NOMO-1 (cell line): ENCODE data around the gene MFAP4.

ENCODE experiments used
- DNase-seq, 2 experiments: peaks; one replicate each; lab custom pipeline; 2025; ENCODE audit not compliant: unreplicated experiment in 2 of 2; lab: John Stamatoyannopoulos, UW

Gene MFAP4, protein sequence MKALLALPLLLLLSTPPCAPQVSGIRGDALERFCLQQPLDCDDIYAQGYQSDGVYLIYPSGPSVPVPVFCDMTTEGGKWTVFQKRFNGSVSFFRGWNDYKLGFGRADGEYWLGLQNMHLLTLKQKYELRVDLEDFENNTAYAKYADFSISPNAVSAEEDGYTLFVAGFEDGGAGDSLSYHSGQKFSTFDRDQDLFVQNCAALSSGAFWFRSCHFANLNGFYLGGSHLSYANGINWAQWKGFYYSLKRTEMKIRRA

DNA sequence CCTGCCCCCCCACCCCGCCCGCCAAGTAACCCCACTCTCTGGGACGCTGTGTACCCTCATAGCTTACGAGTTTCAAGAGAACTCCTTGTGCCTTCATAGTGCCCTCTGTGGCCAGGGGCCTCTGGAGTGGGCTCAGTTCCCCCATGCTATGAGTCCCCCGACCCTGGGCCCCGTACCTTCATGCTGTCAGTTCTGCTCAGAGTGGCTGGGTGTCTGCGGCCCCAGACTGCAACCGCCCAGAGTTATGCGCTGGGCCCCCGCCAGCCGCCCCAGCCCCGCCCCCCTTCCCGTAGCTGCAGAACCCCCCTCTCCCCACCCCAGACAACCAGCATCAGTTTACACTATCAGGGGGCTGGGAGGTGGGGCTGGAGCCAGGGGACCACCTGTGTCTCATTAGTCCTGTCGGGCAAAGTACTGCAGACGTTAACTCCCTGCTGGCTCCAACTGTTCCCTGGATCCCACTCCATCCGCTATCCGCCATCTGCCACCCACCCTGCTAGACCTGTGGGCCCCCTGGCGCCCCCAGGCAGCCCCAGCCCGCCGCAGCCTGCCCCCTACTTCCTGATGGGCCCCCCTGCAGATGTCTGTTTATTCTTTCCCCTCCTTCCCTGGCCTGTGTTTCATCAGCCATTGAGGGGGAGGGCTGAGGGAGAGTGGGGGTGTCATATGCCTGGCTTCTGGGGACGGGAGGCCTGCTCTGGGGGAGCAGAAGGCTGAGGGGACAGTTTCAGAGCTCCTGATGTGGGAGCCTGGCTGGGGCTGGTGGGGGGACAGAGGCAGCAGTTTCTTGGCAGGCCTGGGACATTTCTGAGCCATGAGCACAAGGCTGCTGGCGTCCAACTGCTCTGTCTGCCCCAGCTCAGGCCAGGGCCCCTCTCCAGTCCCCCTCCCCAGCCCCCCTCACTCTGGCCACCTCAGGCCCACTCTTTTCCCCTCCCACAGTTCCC is at the start of gene MFAP4:
TSS of gene MFAP4 (minus strand) at position 217 of the 947 bp plus-strand sequence. CDS start at position 182, 35 bp downstream.
- DNase-seq = peak in 1 of 2 experiments; percentile 51

DNA sequence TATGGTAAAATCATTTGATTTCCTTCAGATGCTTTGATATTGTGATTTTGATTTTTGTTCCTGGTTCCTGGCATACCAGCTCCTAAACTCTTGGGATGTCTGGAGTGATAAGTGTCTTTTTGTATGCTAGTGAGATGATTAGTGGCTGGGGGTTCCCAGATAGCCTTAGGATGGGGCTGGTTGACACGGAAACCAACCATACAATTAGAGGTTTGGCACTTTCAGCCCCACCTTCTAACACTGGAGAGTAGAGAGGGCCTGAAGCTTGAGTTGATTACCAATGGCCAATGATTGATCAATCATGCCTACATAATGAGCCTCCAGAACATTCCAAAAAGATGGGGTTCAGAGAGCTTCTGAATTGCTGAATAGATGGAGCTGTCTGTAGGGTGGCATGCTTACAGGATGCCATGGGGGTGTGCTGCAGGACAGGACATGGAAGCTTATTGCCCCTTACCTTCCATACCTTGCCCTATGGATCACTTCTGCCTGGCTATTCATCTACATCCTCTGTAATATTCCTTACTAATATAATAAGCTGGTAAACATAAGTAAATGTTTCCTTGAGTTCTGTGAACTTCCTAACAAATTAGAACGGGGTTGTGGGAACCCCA is 46.8 kb upstream of the MFAP4 start:
- DNase-seq = no peak

DNA sequence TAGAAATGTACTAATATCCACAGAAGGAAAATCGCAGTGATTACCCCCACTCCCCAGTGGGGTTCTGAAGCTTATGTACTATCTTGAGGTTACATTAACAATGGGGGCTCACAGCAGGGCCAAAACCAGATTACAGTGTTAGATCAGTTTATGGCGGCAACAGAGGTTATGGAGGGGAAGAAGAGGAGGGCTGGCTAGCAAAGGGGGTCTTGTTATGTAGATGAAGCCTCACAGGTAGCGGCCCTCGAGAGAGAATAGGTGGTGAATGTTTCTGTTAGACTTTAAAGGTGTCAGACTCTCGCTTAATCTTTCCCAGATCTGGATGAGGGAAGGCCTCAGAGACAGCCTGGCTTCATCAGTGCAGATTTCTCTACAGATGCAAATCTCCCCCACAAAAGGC is 46.3 kb upstream of the MFAP4 start:
- no peak for DNase-seq

DNA sequence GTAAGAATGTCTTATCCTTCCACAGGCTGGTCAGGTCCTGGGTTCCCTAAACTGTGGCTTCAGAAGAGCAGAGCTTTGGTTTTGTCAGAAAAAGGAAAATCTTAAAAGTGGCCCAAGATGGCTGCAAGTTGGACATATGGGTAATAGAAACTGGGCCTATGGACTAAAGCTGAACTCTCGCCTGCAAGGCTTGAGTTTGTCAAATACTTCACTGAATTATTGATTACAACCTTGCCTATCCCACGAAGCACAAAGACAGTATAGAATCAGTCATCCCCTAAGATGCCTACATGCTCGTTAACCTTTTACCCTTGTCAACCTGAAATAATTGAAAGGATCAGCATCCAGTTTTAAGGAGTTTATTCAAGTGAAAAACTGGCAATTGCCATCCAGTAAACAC is 44.7 kb upstream of the MFAP4 start:
- DNase-seq = no peak

DNA sequence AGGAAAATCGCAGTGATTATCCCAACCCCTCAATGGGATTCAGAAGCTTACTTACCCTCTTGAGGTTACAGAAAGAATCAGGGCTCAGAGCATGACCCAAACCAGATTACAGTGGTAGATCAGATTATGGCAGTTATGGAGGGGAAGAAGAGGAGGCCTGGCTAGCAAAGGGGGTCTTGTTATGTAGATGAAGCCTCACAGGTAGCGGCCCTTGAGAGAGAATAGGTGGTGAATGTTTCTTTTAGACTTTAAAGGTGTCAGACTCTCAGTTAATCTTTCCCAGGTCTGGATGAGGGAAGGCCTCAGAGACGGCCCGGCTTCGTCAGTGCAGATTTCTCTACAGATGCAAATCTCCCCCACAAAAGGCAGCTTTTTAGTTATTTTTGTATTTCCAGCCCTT is 39.6 kb upstream of the MFAP4 start:
- DNase-seq = no peak

DNA sequence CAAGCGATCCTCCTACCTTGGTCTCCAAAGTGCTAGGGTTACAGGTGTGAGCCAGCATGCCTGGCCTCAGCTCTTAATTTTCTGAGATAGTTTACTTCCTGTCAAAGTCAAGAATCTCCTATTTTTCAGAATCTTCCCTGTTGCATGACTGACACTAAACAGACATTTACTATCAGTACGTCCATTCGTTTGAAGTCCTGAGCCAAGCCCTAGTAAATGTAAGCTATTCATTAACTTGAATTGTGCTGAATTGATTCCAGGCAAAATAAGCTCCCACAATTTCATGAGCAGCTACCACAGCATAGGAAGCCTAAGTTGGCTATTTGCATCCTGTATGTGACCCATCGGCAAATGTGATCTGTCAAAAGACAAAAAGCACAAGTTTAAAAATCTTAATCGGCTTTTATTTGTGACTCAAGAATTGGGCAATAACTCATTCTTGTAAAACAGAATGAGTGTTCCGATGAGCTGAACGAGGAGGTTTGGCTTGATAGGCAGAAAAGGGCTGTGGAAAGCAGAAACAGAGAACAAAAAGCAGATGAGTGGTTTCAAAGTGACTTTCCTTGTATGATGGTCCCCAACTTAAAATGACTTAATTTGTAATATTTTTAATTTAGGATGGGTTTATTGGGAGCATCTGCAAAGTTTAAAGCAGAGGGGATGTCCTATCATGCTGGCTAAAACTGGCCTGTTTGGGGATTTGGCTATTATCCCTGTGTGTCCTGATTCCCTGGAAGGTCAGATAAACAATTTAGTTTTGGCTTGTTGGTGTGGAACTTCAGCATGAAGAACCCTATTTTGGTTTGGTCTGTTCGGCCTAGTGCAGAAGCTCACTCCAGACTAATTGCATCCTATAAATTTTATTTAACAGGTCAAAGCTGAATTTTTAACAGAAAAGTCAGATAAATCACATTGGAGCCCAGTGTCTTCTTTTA is 38.2 kb upstream of the MFAP4 start:
- no peak for DNase-seq

DNA sequence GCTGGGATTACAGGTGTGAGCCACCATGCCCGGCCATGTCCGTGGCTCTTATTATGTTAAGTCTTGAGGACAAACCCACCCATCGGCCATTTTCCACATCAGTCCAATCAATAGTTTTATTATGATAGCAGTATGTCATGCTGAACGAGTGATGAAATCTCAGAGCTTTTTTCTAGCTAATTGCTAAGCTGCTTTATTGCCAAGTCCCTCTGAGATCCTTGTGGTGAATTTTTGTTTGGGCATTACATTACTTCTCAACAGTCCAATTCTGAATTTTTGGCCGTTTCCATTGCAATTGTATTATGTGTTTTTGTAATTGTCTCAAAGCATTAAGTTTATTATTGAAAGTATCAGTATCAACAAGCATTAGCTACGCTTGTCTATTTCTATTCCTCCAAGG is 34.9 kb upstream of the MFAP4 start:
- DNase-seq = no peak

DNA sequence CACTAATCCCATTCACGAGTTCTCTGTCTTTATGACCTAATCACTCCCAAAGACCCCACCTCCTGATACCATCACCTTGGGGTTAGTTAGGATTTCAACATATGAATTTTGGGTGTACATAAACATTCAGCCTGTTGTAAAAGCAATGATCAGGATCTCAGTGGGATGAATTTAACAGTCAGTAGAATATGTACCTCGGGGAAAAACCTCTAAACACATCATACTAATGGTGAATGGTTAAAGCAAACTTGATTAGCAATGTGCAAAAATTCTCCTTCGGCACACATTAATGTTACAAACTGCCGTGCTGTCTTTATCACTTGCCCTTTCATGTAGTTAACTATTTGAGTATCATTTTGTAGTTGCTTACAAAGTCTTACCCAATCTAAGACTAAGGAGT is 34.2 kb upstream of the MFAP4 start:
- no peak for DNase-seq

DNA sequence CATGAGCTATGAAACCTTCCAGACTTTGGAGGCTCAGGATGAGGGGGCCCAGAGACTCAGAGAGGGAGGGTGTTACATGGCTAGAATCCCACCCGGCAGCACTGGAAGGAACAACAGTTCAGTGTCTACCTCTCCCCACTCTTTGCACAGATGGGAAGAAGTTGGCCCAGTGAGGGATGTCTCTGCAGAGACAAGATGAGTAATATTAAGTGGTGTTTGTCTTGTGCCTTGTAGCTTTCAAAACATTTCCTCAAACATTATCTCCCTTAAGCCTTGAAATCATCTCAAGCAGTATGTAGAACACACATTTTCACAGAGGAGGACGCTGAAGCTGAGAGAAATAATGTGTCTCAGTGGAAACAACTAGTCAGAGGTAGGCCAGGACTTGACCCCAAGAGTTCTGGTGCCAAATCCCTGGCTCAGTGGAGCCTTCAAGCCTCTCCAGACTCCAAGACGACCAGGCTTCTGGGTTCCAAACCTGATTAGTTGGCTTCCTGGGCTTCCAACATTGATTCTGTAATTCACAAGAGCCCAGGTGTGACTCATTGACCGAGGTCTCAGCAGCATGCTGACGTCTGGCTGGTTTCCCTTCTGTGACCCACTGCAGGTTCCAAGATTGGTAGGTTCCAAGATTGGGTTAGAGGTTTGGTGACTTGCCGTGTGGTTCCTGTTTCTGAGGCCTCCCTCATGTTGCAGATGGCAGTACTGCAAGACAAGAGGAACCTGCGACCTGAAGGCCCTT is 31.4 kb upstream of the MFAP4 start:
- DNase-seq = peak; percentile 69 to 70

DNA sequence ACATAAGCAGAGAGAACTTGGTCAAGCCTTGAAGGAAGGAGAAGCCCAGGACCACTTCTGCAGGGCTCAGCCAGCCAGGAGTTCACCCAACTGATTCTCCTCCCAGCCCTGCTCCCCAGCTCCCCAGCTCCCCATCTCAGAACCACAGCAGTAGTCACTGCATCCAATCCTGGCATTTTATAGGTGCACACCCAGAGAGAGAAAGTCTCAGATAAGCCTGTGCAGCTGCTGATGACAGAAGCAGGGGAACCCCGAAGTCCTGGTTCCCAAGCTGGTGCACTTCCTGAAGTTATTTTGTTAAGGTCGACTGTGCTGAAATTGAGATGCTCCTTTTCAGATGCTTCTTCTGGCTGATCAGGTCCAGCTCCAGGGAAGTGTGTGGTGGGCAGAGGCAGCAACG is 30.6 kb upstream of the MFAP4 start:
- DNase-seq = no peak

DNA sequence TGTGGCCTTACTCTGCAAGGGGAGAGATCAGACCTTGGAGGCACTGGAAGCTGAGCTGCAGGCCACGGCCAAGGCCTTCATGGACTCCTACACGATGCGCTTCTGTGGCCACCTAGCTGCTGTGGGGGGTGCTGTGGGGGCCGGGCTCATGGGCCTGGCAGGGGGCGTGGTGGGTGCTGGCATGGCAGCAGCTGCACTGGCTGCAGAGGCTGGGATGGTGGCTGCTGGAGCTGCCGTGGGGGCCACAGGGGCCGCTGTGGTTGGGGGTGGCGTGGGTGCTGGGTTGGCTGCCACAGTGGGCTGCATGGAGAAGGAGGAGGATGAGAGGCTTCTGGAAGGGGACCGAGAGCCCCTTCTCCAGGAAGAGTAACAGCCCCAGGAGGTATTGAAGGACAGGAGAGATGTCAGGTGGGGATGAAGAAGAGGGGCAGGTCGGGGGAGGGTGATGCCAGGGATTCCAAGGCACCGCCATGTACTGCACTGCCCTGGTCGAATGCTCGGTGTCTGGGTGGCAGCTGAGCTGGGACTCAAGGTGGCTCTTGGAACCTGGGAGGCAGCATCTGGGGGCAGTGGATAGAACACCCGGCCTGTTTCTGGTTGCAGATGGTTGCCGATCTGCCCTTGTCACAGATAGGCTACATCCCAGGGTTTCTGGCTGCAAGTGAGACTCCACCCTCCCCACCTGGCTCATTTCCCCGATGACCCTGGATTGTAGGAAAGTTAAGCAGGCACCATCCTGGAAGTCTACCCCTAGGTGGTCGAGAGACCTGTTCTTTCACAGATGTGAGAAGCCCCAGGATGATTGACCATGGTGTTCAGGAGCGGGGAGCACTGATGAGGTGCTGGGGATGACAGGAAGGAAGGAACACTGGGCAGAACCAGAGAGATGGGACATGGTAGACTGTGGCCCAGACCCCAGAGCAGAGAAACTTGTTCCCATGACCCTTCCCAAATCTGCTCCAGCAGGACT is 29.1 kb upstream of the MFAP4 start:
- no peak for DNase-seq

DNA sequence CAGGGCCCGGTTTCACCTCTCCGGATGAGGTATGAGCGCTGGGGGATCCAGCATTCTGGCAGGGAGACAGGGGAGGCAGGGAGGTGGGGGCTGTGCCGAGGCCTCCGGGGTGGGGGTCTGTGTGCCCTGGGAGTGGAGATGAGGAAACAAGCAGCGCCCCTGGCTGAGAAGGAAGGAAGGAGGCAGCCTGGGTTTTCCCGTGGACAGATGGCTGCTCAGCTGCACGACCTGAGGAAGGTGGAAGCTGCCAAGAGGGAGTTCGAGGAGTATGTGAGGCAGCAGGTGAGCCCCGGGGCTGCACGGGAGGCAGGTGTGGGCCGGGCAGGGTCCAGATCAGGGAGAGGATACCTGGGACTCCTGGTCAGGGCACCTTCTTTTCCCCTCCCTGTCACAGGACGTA is 28.3 kb upstream of the MFAP4 start:
- no peak for DNase-seq

DNA sequence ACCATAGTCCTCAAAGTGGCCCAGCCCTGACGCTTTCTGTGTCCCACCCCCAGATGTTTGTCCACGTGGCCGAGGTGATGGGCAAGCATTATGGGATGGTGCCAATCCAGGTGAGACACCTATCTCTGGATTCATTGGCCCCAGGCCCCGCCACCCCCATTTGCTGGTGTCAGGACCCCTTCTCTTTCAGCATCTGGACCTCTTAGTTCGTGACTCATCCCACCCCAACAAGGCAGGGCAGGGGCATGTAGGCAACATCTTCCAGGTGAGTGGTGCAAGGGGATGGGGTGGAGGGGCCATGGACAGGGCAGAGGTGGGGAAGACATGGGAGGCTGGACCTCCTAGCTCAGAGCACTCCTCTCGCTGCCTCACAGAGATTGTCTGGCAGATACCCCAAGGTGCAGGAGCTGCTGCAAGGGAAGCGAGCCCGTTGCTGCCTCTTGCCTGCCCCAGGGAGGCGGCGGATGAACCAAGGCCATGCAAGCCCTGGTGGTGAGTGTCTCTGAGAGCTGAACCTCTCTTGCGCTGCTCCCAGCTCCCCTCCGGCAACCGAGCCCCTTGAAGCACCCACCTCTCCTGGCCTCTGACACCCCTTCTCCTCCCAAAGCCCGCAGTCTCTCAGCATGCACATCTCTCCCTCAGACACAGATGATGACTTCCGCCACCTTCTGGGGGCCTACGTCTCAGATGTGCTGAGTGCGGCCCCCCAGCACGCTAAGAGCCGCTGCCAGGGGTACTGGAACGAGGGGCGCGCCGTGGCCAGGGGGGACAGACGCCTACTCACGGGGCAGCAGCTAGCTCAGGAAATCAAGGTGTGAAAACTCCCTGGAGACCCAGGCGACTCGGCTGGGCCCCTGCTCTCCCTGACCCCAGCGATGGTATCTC is 27.6 kb upstream of the MFAP4 start:
- DNase-seq = no peak

DNA sequence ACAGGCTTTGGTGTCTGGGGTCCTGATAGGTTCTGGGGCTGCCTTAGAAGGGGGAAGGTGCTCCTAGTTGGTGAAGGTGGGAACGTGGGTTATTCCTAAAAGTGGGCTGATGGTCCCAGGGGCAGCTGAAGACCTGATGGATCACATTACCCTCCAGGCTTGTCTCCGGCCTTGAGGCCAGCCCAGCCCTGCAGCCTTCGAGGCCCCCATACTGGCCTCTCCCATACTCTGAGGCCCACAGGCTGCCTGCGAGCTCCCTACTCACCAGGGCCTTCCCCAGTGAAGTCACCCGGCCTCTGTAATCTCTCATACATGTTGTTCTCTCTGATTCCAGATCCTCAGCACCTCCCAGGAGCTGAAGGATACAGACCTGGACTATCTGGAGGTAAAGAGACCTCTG is 26.8 kb upstream of the MFAP4 start:
- DNase-seq = no peak

DNA sequence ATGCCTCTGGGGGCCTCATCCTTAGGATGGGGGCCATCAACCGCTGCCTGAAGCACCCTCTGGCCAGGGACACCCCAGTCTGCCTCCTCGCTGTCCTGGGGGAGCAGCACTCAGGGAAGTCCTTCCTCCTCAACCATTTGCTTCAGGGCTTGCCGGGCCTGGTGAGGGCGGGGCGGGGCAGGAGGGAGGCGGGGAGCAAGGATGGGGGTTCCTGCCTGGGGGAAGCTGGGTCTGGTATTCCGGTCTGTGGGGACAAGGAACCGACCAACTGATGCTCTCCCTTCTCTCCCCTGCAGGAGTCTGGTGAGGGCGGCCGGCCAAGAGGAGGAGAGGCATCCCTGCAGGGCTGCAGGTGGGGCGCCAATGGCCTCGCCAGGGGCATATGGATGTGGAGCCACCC is 26.0 kb upstream of the MFAP4 start:
- DNase-seq = no peak

DNA sequence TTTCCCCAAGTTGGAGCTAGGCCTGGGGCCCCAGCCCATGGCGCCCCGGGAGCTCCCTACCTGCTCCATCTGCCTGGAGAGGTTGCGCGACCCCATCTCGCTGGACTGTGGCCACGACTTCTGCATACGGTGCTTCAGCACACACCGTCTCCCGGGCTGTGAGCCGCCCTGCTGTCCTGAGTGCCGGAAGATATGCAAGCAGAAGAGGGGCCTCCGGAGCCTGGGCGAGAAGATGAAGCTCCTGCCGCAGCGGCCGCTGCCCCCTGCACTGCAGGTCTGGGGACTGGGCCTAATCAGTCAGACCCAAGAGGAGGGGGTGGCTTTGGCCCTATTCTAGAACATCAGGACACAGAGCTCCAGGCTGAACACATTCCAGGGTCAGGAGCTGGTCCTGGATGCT is 25.5 kb upstream of the MFAP4 start:
- no peak for DNase-seq

DNA sequence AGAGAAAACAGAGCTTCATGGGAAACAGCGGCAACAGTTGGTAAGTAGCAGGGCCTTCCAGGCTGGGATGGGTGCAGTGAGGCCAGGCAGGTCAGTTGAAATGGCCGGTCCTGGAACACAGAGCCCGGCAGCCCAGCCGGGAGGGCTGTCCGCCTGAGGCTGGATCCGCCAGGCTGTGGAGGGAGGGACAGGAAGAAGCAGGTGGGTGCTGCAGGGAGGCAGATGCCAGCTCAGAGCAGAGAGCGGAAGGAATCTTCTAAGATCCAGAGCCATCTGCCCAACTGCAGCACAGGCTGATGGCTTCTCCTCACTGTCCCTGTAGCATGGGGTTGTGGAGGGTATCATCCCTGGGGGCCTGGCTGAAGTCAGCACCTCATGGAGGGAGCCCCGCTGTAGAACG is 24.6 kb upstream of the MFAP4 start:
- no peak for DNase-seq
